B cell (primary cell): ENCODE results near the gene SSBP3. TPM values are rescaled to one million over a fixed set of nuclear protein-coding genes. Genes with fewer than 3 reads are reported as not detected.
A peak's percentile ranks its signal among the peaks of the same experiment; 100 is the strongest.

Source experiments
- ATAC-seq: fragments of 200-7000 bp; cut with Tn5 transposase; one replicate; pipeline ENCODE4 v1.10.0; 2021; ENCODE audit warnings: low read depth, mild to moderate bottlenecking, moderate number of reproducible peaks, moderate library complexity
- CTCF ChIA-PET: fragments of 350-600 bp; sonication (Branson Sonifier 250); formaldehyde crosslinking; loops from one replicate; lab custom pipeline; 2021; ENCODE audit warnings: antibody characterized with exemption, inconsistent platforms; lab: Charles Lee
- POLR2A ChIA-PET: fragments of 350-600 bp; sonication (Branson Sonifier 250); formaldehyde crosslinking; loops from one replicate; lab custom pipeline; 2021; ENCODE audit warnings: antibody characterized with exemption; lab: Charles Lee
- DNase-seq: peaks from one replicate; pipeline ENCODE4 v3.0.0; 2013
- H2AFZ ChIP-seq: 2 replicates; pipeline ENCODE4 v1.6.1; 2012; ENCODE audit warnings: mild to moderate bottlenecking, low read depth, low read length; ENCODE audit not compliant: insufficient read depth, poor library complexity, severe bottlenecking
- H3K27ac ChIP-seq, 2 donors: 1 replicate in 1 of 2; 2 replicates in 1 of 2; pipeline ENCODE4 v1.5.1; 2012 to 2013; ENCODE audit warnings: low read length in 2 of 2, mild to moderate bottlenecking in 2 of 2, moderate library complexity in 1 of 2
- H3K27me3 ChIP-seq, 4 experiments: fragments of 200-600 bp in 1 of 4; sonication (generic) in 1 of 4; replicated peaks in 1 of 4; 1 replicate in 2 of 4; 2 replicates in 2 of 4; pipeline versions ENCODE4 v1.6.1 to v1.7.0; 2013 to 2016; ENCODE audit warnings: low read length in 3 of 4, mild to moderate bottlenecking in 2 of 4, mixed read lengths in 1 of 4, moderate library complexity in 1 of 4; ENCODE audit not compliant: insufficient read depth in 4 of 4, control insufficient read depth in 3 of 4; ENCODE audit errors: control extremely low read depth in 1 of 4
- H3K36me3 ChIP-seq, 2 experiments: replicated peaks in 1 of 2; 1 replicate in 1 of 2; 2 replicates in 1 of 2; pipeline versions ENCODE4 v1.6.1 to v1.7.1; 2013; ENCODE audit warnings: low read length in 1 of 2; ENCODE audit not compliant: insufficient read depth in 2 of 2, control insufficient read depth in 1 of 2; ENCODE audit errors: control extremely low read depth in 1 of 2, extremely low read depth in 1 of 2
- H3K4me1 ChIP-seq, 2 donors: fragments of 200-600 bp in 1 of 2; sonication (generic) in 1 of 2; 1 replicate in 1 of 2; 2 replicates in 1 of 2; pipeline versions ENCODE4 v1.5.1 to v1.6.1; 2013 to 2017; ENCODE audit warnings: low read length in 2 of 2; ENCODE audit not compliant: control insufficient read depth in 2 of 2, insufficient read depth in 2 of 2
- H3K4me2 ChIP-seq: replicated peaks from 2 replicates; pipeline ENCODE3; 2012; ENCODE audit warnings: mild to moderate bottlenecking, low read depth, low read length; ENCODE audit not compliant: poor library complexity, severe bottlenecking
- H3K4me3 ChIP-seq, 5 experiments: fragments of 200-600 bp in 1 of 5; sonication (generic) in 1 of 5; 1 replicate in 3 of 5; 2 replicates in 2 of 5; pipeline versions ENCODE4 v1.5.1 to v1.7.0; 2011 to 2016; ENCODE audit warnings: low read length in 4 of 5, mild to moderate bottlenecking in 4 of 5, low read depth in 2 of 5, control low read depth in 1 of 5, moderate library complexity in 1 of 5; ENCODE audit not compliant: insufficient read depth in 1 of 5; ENCODE audit errors: control extremely low read depth in 1 of 5, extremely low read depth in 1 of 5
- H3K79me2 ChIP-seq: fragments of 200-600 bp; sonication (generic); one replicate; pipeline ENCODE4 v1.6.0; 2016; ENCODE audit warnings: low read length; ENCODE audit not compliant: control insufficient read depth, insufficient read depth
- H3K9ac ChIP-seq: fragments of 200-600 bp; sonication (generic); 2 replicates; pipeline ENCODE4 v1.6.1; 2017; ENCODE audit warnings: mild to moderate bottlenecking, low read length, moderate library complexity
- H3K9me3 ChIP-seq, 3 donors: one replicate each; pipeline versions ENCODE4 v1.6.1 to v1.7.1; 2013; ENCODE audit warnings: low read length in 2 of 3; ENCODE audit not compliant: control insufficient read depth in 2 of 3, insufficient read depth in 1 of 3; ENCODE audit errors: control extremely low read depth in 1 of 3
- H4K20me1 ChIP-seq: 2 replicates; pipeline ENCODE4 v1.6.0; 2012; ENCODE audit warnings: mild to moderate bottlenecking, low read length; ENCODE audit not compliant: insufficient read depth, control insufficient read depth, poor library complexity, severe bottlenecking
- H3K27ac Mint-ChIP-seq: one replicate; pipeline ENCODE4 v1.8.0; 2021; ENCODE audit warnings: mixed read lengths
- H3K27me3 Mint-ChIP-seq: one replicate; pipeline ENCODE4 v1.8.0; 2021; ENCODE audit warnings: mixed read lengths
- H3K4me1 Mint-ChIP-seq: one replicate; pipeline ENCODE4 v1.8.0; 2021; ENCODE audit warnings: mixed read lengths
- H3K4me3 Mint-ChIP-seq: one replicate; pipeline ENCODE4 v1.8.0; 2021; ENCODE audit warnings: mixed read lengths
- H3K9me3 Mint-ChIP-seq: one replicate; pipeline ENCODE4 v1.8.0; 2022; ENCODE audit warnings: mixed read lengths; ENCODE audit not compliant: insufficient read depth
- CTCF ChIP-seq: fragments of 200-600 bp; IDR thresholded peaks from one replicate; pipeline ENCODE4 v1.8.0; 2022; ENCODE audit warnings: antibody characterized with exemption, mild to moderate bottlenecking
- EZH2 ChIP-seq: IDR thresholded peaks from 2 replicates; pipeline ENCODE4 v1.6.1; 2012; ENCODE audit warnings: borderline replicate concordance, low read depth, mild to moderate bottlenecking, moderate library complexity, low read length; ENCODE audit not compliant: insufficient read depth, poor library complexity, severe bottlenecking
- WGBS: methylation state at CpG from one replicate; pipeline ENCODE4 v1.1.5; 2013; ENCODE audit warnings: missing lambda C conversion rate; ENCODE audit not compliant: insufficient coverage; 5-methylcytosine and 5-hydroxymethylcytosine counted together
- intact Hi-C: fragments of 100-400 bp; cut with micrococcal nuclease; formaldehyde crosslinking; loops from one replicate; pipeline ENCODE4 v1.10.0; 2022
- polyA plus RNA-seq: library from polyadenylated mRNA; depleted of rRNA; stranded (reverse); fragments of >200 nt; gene quantifications from 2 replicates; pipeline ENCODE4 v1.2.3, GENCODE V29; 2012
- total RNA-seq, 2 donors: library from RNA; stranded (reverse); fragments of 120-200 nt in 1 of 2; gene quantifications; 1 replicate in 1 of 2; 2 replicates in 1 of 2; pipeline versions ENCODE4 v1.2.3 to v1.2.4, GENCODE V29; 2013 to 2022

Gene SSBP3
- total and polyA plus RNA-seq, 2 donors (not counting 1 experiment from before 2014, with no cell fraction given): 16.9 to 30.7 TPM

GRCh38 chr1:54356680-54357147 lies 49.5 kb downstream of the SSBP3 start:
- TF ChIP-seq EZH2 (no peak), CTCF (no peak)
- H3K4me3 ChIP-seq: peak overlapping the region in 4 of 5 experiments; percentile 21 to 52 (median 46)
- H2AFZ ChIP-seq: peak overlapping the region; percentile 43
- intact Hi-C loops: loop anchor here (5.0 kb wide), 1 partner anchor 131 kb away; no protein-coding TSS in a partner anchor
- no peaks in the 10 kb centered on the region for H3K36me3 ChIP-seq
- ChIA-PET CTCF (interaction anchor here (1.0 kb wide), 1 partner anchor 51 kb away, joined by 4 read pairs; no protein-coding TSS in a partner anchor), POLR2A (no interaction called here)
- H3K27ac Mint-ChIP-seq: peak overlapping the region; percentile 39
- H3K4me1 ChIP-seq: peaks cover 12 to 19% of the 10 kb centered on the region in 2 donors
- whole genome bisulfite sequencing: 33% methylated on average over 7 of the region's 9 CpGs
- peaks cover 41% of the 10 kb centered on the region for H3K79me2 ChIP-seq
- peak overlapping the region in 1 of 2 donors; percentile 35 for H3K27ac ChIP-seq
- no peaks in the 10 kb centered on the region for H3K27me3 Mint-ChIP-seq
- H3K4me3 Mint-ChIP-seq: peak overlapping the region; percentile 82
- no peaks in the 10 kb centered on the region for H4K20me1 ChIP-seq
- H3K9me3 Mint-ChIP-seq: no peaks in the 10 kb centered on the region
- DNase-seq (peak; percentile 51), ATAC-seq (peak; percentile 59)
- peak overlapping the region; percentile 47 for H3K9ac ChIP-seq
- H3K27me3 ChIP-seq: no peaks in the 10 kb centered on the region
- H3K4me1 Mint-ChIP-seq: peaks cover 22% of the 10 kb centered on the region
- peak overlapping the region; percentile 75 for H3K4me2 ChIP-seq
- H3K9me3 ChIP-seq: no peaks in the 10 kb centered on the region

- Mint-ChIP-seq H3K9me3 (no peaks in the 10 kb centered on the region), H3K4me3 (peak overlapping the region; percentile 82), H3K27ac (no peak overlapping the region), H3K27me3 (no peaks in the 10 kb centered on the region), H3K4me1 (peaks cover 19% of the 10 kb centered on the region)
- DNase-seq: peak; percentile 51
- 21% methylated on average over 26 of the region's 31 CpGs for WGBS
- no peak for TF ChIP-seq CTCF
- TF ChIP-seq EZH2: no peak
- intact Hi-C loops: loop anchor here (5.0 kb wide), 1 partner anchor 131 kb away; no protein-coding TSS in a partner anchor
- H3K27ac ChIP-seq: no peak overlapping the region
- no peaks in the 10 kb centered on the region for H4K20me1 ChIP-seq
- H3K9me3 ChIP-seq: no peaks in the 10 kb centered on the region
- no peaks in the 10 kb centered on the region for H3K36me3 ChIP-seq
- peak overlapping the region; percentile 75 for H3K4me2 ChIP-seq
- peak overlapping the region; percentile 21 to 52 (median 46) for H3K4me3 ChIP-seq
- ATAC-seq: peak; percentile 51
- POLR2A ChIA-PET: no interaction called here
- H3K27me3 ChIP-seq: no peaks in the 10 kb centered on the region
- CTCF ChIA-PET: interaction anchor here (0.6 to 1.0 kb wide), 2 partner anchors 51 to 136 kb away, joined by 3 to 4 read pairs; no protein-coding TSS in a partner anchor
- peak overlapping the region; percentile 47 for H3K9ac ChIP-seq
- H3K79me2 ChIP-seq: peaks cover 45% of the 10 kb centered on the region
- peaks cover 12 to 19% of the 10 kb centered on the region in 2 donors for H3K4me1 ChIP-seq
- H2AFZ ChIP-seq: peak overlapping the region; percentile 43
These were observed 50.1 kb downstream of the SSBP3 start for GRCh38 chr1:54355931-54356679.
